Heart right ventricle (tissue), 16 donors: ENCODE data around the gene CHORDC1. TPM values are rescaled to one million over a fixed set of nuclear protein-coding genes. Genes with fewer than 3 reads are reported as not detected.
"Not testable (repeated sequence)": the region's sequence is repeated elsewhere in the genome, so short reads cannot be mapped to it uniquely, and the experiment has no call there.

ENCODE experiments used
- ATAC-seq, 8 donors: fragments of 200-7000 bp; cut with Tn5 transposase; one replicate each; pipeline ENCODE4 v1.9.1; 2020; ENCODE audit warnings: mild to moderate bottlenecking in 8 of 8, moderate library complexity in 8 of 8, moderate number of reproducible peaks in 1 of 8
- DNase-seq, 2 donors: peaks; one replicate each; pipeline ENCODE4 v3.0.0-alpha.2; 2020
- H3K27ac ChIP-seq, 10 donors: fragments of 200-600 bp; sonication (generic) in 2 of 10; one replicate each; pipeline versions ENCODE4 v1.5.0 to v1.8.0; 2020 to 2022; ENCODE audit warnings: mild to moderate bottlenecking in 3 of 10
- H3K27me3 ChIP-seq, 7 donors: fragments of 200-600 bp; one replicate each; pipeline ENCODE4 v1.8.0; 2021 to 2022; ENCODE audit warnings: mild to moderate bottlenecking in 2 of 7
- H3K36me3 ChIP-seq, 9 donors: fragments of 200-600 bp; sonication (generic) in 1 of 9; one replicate each; pipeline versions ENCODE4 v1.5.0 to v1.8.0; 2020 to 2022; ENCODE audit warnings: mild to moderate bottlenecking in 2 of 9
- H3K4me1 ChIP-seq, 9 donors: fragments of 200-600 bp; sonication (generic) in 1 of 9; one replicate each; pipeline versions ENCODE4 v1.5.0 to v1.8.0; 2020 to 2022; ENCODE audit warnings: mild to moderate bottlenecking in 4 of 9
- H3K4me3 ChIP-seq, 10 donors: fragments of 200-600 bp; sonication (generic) in 2 of 10; one replicate each; pipeline versions ENCODE4 v1.5.0 to v1.8.0; 2020 to 2022; ENCODE audit warnings: mild to moderate bottlenecking in 7 of 10, moderate library complexity in 2 of 10
- H3K9me3 ChIP-seq, 11 donors: fragments of 200-600 bp in 10 of 11; sonication (generic) in 2 of 11; one replicate each; pipeline versions ENCODE4 v1.5.0 to v1.8.0; 2013 to 2022; ENCODE audit warnings: mild to moderate bottlenecking in 2 of 11, control low read depth in 1 of 11, moderate library complexity in 1 of 11
- WGBS, 2 donors: extraction: QIAGEN DNeasy Blood & Tissue Kit; methylation state at CpG; one replicate each; pipeline ENCODE4 v1.1.7; 2013; ENCODE audit warnings: inconsistent platforms in 1 of 2; 5-methylcytosine and 5-hydroxymethylcytosine counted together
- intact Hi-C, 10 donors: fragments of 100-400 bp; cut with DNase I; formaldehyde crosslinking; loops; one replicate each; pipeline versions ENCODE4 v1.11.1 to v1.14.2; 2022
- polyA plus RNA-seq, 2 donors: library from polyadenylated mRNA; stranded (reverse); fragments of 200-250 nt; gene quantifications; one replicate each; pipeline ENCODE4 v1.2.3, GENCODE V29; 2013
- total RNA-seq, 10 donors: library from RNA; stranded (reverse); fragmentation: NEBNext Ultra II Directional in 3 of 10; extraction: Animal tissue kit (Norgen Biotek cat#: 25700) in 3 of 10; gene quantifications; one replicate each; pipeline versions ENCODE4 v1.2.1 to v1.2.4, GENCODE V29; 2021 to 2023
- TF ChIP-seq, protein P1 (sequence below), 9 donors: fragments of 200-600 bp; sonication (generic) in 2 of 9; IDR thresholded peaks; one replicate each; pipeline versions ENCODE4 v1.5.0 to v1.8.0; 2021 to 2022; ENCODE audit warnings: antibody characterized with exemption in 9 of 9, mild to moderate bottlenecking in 5 of 9, moderate library complexity in 1 of 9
- donor health status: Arrhythmogenic right ventricular cardiomyopathy.
- donor health status: ischemic (EF 13 %, LVEDD 7.1; RV severe dilation, severe dysfunction).
- donor health status: healthy with polysubstance abuse.
- donor health status: DM: no; HTN: yes; CAD: no.
- donor health status: DM: no; HTN: no; CAD: no.
- donor health status: ischemic (EF 25% LVEDD 6.9; RV normal size, moderate dysfunction).
- donor health status: ischemic (EF 25% LVEDD 5.7; RV mildly dilated, moderate dysfunction).
- donor health status: healthy.
- donor health status: DM: yes; HTN: yes; CAD: no.
- donor health status: Ischemic cardiomyopathy.
- donor health status: ischemic (EF 35%, LVEDD 5.7; RV mildly dilated, moderate dysfunction).
- donor health status: nonischemic (EF 11% LVEDD 7.7; RV severe dilation, severe dysfunction).
- donor health status: DM: yes; HTN: yes; CAD: no.
- donor health status: PGD.
- donor health status: ischemic (EF 29% LVEDD 5.4; RV normal size, mild dysfunction).
- donor health status: nonischemic (EF 23%, LVEDD 6.1; RV moderate dilation, normal function).

The CHORDC1 gene
- total and polyA plus RNA-seq, 12 donors = 22.4 to 38.1 (median 27.7) TPM

DNA sequence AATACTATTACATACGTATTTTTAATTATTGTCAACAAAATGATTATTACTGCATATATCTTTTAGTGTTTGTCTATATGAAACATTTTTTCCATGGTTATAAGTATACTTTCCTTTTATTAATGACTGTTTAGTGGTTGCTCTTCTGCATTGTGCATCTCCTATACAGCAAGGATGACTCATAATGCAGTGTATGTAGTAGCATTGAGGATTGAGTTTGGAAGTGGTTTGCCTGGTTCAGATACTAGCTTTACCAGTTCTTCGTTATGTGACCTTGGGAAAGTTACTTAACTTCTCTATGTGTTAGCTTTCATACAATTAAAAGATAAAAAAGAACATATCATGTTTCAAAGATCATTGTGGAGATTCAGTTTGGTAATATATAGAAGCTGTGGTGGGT is 44.1 kb downstream of the CHORDC1 start:
- H3K27me3 ChIP-seq = no peaks in the 10 kb centered on the region
- intact Hi-C loops = no loop called here
- no peak overlapping the region for H3K4me3 ChIP-seq
- ATAC-seq = no peak
- H3K4me1 ChIP-seq = no peaks in the 10 kb centered on the region
- TF ChIP-seq, protein P1, sequence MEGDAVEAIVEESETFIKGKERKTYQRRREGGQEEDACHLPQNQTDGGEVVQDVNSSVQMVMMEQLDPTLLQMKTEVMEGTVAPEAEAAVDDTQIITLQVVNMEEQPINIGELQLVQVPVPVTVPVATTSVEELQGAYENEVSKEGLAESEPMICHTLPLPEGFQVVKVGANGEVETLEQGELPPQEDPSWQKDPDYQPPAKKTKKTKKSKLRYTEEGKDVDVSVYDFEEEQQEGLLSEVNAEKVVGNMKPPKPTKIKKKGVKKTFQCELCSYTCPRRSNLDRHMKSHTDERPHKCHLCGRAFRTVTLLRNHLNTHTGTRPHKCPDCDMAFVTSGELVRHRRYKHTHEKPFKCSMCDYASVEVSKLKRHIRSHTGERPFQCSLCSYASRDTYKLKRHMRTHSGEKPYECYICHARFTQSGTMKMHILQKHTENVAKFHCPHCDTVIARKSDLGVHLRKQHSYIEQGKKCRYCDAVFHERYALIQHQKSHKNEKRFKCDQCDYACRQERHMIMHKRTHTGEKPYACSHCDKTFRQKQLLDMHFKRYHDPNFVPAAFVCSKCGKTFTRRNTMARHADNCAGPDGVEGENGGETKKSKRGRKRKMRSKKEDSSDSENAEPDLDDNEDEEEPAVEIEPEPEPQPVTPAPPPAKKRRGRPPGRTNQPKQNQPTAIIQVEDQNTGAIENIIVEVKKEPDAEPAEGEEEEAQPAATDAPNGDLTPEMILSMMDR (IDR thresholded peaks at IDR 0.05) = no peak
- DNase-seq = no peak
- peaks cover 0 to 6% (median 0%) of the 10 kb centered on the region in 9 donors for H3K36me3 ChIP-seq
- 94 to 99% methylated on average over 2 of the region's 2 CpGs for WGBS, 2 donors
- H3K27ac ChIP-seq = no peak overlapping the region
- no peaks in the 10 kb centered on the region for H3K9me3 ChIP-seq

DNA sequence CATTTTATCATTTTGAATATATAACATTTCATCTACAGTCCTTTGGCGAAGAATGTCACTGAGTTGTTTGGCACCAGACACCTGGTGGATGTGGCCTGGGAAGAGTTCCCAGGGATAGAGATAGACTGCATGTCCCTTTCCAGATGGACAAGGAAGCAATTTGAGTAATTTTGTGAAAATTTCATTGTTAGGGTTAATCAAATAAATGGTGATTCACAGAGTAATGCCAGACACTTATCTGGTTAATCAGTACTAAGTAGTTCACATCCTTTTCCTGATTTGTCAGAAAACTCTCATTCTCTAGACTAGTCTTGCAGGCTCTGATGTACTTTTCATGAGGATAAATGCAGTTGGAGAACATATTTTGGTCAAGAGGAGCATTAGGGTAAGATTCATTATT is 46.8 kb downstream of the CHORDC1 start:
- ATAC-seq (no peak), DNase-seq (no peak)
- no peak overlapping the region for H3K27ac ChIP-seq
- no peaks in the 10 kb centered on the region for H3K4me1 ChIP-seq
- no peaks in the 10 kb centered on the region for H3K27me3 ChIP-seq
- WGBS, 2 donors = 90 to 97% methylated on average over 1 of the region's 1 CpG
- TF ChIP-seq, protein P1 (IDR thresholded peaks at IDR 0.05) = no peak
- intact Hi-C loops = no loop called here
- H3K9me3 ChIP-seq = no peaks in the 10 kb centered on the region
- H3K36me3 ChIP-seq = peaks cover 0 to 6% (median 0%) of the 10 kb centered on the region in 9 donors
- no peak overlapping the region for H3K4me3 ChIP-seq

DNA sequence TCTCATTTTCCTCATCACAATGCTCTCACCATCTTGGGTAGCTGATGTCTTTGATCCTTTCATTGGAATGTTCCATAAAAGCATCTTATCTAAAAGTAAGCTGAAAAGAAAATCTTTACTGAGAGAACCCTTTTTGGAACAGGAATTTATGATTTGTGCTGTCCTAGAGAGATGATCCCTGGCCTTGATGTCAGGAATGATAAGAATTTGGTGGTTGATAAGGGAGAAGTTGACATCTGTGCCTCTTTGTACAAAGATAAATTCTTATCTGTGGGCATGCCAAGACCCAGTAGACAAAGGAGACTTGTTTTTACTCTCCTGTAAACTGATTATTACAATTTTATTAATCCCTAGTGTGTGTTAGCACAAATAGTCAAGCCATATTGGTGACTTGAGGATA is 51.5 kb downstream of the CHORDC1 start:
- DNase-seq (no peak), ATAC-seq (no peak)
- Histone ChIP-seq H3K36me3 (peaks cover 0 to 9% (median 0%) of the 10 kb centered on the region in 9 donors), H3K9me3 (no peaks in the 10 kb centered on the region), H3K4me3 (no peak overlapping the region), H3K27ac (no peak overlapping the region), H3K27me3 (no peaks in the 10 kb centered on the region), H3K4me1 (no peaks in the 10 kb centered on the region)
- TF ChIP-seq, protein P1 (IDR thresholded peaks at IDR 0.05) = no peak
- intact Hi-C loops = no loop called here

DNA sequence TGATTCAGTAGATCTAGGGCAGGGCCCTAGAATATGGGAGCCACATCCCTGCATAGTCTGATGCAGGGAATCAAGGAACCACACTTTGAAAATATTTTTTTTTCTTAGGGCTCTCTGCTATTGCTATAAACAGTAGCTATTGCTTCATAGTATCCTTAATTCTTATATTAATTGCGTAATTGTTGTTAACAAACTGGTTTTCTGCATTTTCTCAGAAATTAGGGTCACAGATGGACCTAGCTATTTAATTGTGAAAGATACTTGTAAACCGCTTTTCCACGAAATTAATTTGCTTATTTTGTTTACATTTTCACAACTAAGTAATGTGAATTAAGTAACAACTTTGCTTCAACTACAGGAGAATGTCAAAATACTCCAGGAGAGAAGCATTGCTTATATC is 54.3 kb downstream of the CHORDC1 start:
- no peak overlapping the region for H3K27ac ChIP-seq
- no peaks in the 10 kb centered on the region for H3K27me3 ChIP-seq
- ATAC-seq = no peak
- H3K36me3 ChIP-seq = peaks cover 0 to 3% (median 0%) of the 10 kb centered on the region in 9 donors
- H3K9me3 ChIP-seq = no peaks in the 10 kb centered on the region
- WGBS, 2 donors = 90 to 97% methylated on average over 3 of the region's 3 CpGs
- no peak overlapping the region for H3K4me3 ChIP-seq
- TF ChIP-seq, protein P1 (IDR thresholded peaks at IDR 0.05) = no peak
- no peaks in the 10 kb centered on the region for H3K4me1 ChIP-seq
- no peak for DNase-seq
- intact Hi-C loops = no loop called here

DNA sequence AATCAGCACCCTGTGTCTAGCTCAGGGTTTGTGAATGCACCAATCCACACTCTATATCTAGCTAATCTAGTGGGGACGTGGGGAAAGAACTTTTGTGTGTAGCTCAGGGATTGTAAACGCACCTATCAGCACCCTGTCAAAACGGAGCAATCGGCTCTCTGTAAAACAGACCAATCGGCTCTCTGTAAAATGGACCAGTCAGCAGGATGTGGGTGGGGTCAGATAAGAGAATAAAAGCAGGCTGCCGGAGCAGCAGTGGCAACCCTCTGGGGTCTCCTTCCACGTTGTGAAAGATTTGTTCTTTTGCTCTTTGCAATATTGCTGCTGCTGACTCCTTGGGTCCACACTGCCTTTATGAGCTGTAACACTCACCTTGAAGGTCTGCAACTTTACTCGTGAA is 55.1 kb downstream of the CHORDC1 start:
- H3K4me3 ChIP-seq, ATAC-seq, H3K27me3 ChIP-seq, H3K36me3 ChIP-seq, H3K9me3 ChIP-seq, H3K4me1 ChIP-seq, intact Hi-C loops, DNase-seq, H3K27ac ChIP-seq: not testable (repeated sequence)
- WGBS, 2 donors = 79 to 82% methylated on average over 8 of the region's 8 CpGs

DNA sequence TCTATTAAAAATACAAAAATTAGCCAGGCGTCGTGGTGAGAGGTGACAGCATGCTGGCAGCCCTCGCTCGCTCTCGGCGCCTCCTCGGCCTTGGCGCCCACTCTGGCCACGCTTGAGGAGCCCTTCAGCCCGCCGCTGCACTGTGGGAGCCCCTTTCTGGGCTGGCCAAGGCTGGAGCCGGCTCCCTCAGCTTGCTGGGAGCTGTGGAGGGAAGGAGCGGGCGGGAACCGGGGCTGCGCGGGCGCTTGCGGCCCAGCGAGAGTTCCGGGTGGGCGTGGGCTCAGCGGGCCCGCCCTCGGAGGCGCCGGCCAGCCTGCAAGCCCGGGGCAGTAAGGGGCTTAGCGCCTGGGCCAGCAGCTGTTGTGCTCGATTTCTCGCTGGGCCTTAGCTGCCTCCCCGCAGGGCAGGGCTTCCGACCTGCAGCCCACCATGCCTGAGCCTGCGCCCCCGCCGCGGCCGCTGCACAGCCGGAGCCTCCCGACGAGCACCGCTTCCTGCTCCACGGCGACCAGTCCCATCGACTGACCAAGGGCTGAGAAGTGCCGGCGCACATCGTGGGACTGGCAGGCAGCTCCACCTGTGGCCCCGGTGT is 55.8 kb downstream of the CHORDC1 start:
- intact Hi-C loops, H3K27me3 ChIP-seq, ATAC-seq, H3K9me3 ChIP-seq, DNase-seq, H3K36me3 ChIP-seq, H3K4me1 ChIP-seq, H3K27ac ChIP-seq, H3K4me3 ChIP-seq: not testable (repeated sequence)
- 95 to 97% methylated on average over 47 to 49 of the region's 49 CpGs for WGBS, 2 donors
